ENCODE measurements around the gene RNU6-1. TPM values are rescaled to one million over a fixed set of nuclear protein-coding genes. Genes with fewer than 3 reads are reported as not detected.
A peak's percentile ranks its signal among the peaks of the same experiment; 100 is the strongest.

RNU6-1 gene
- total RNA-seq, 1 experiment from 2014 or later, result not detected

- POLR2A ChIA-PET, result interaction anchor here (0.6 kb wide), 1 partner anchor 851 kb away, joined by 9 read pairs; no protein-coding TSS in a partner anchor
- Histone ChIP-seq H3K27me3 (ENCODE audit: control insufficient read depth, insufficient read depth, low read length) (no peaks in the 10 kb centered on the region), H3K4me1 (ENCODE audit: control insufficient read depth, insufficient read depth, low read length) (peaks cover 19% of the 10 kb centered on the region), H3K36me3 (ENCODE audit: control insufficient read depth, insufficient read depth, low read length) (no peaks in the 10 kb centered on the region), H3K4me3 (ENCODE audit: low read depth in 2 of 2, low read length in 2 of 2) (no peak overlapping the region), H3K27ac (ENCODE audit: low read length) (no peak overlapping the region), H3K9me3 (ENCODE audit: control insufficient read depth, insufficient read depth, low read depth, low read length) (no peaks in the 10 kb centered on the region)
- in situ Hi-C loops (cut with HindIII; ENCODE audit: low pct_unique_long_range_greater_than_20kb, low sequenced_read_pairs) (loop anchor here (10.0 kb wide), 1 partner anchor 151 kb away; no protein-coding TSS in a partner anchor), intact Hi-C loops (cut with micrococcal nuclease; ENCODE audit: unreplicated experiment) (no loop called here)
- TF ChIP-seq REST (IDR thresholded peaks at IDR 0.05; ENCODE audit: insufficient read depth in 1 of 2, low read depth in 2 of 2, low read length in 1 of 2) (no peak), TCF7L2 (IDR thresholded peaks at IDR 0.05; ENCODE audit: low read depth, low read length) (no peak), POLR2AphosphoS5 (IDR thresholded peaks at IDR 0.05; ENCODE audit: low read depth, low read length) (no peak), CTCF (IDR thresholded peaks at IDR 0.05) (no peak), SIN3A (IDR thresholded peaks at IDR 0.05; ENCODE audit: borderline replicate concordance, insufficient read depth, low read depth, low read length) (no peak)
- DNase-seq (ENCODE audit: low read depth, low spot score), result no peak
- ATAC-seq, result no peak
- BruUV-seq (replicated peaks), result no TSS peak
- CTCF ChIA-PET, result interaction anchor here (0.6 to 0.7 kb wide), 3 partner anchors 10 to 353 kb away, joined by 4 to 12 read pairs (median 6); no protein-coding TSS in a partner anchor
Observed at GRCh38 chr15:67853454-67853853, 13.6 kb upstream of the RNU6-1 start.

- no peak for ATAC-seq
- POLR2A ChIA-PET, result no interaction called here
- peak overlapping the region; percentile 0; the same call in 1 of the 2 replicates for H3K27ac ChIP-seq (ENCODE audit: low read length)
- in situ Hi-C loops (cut with HindIII; ENCODE audit: low pct_unique_long_range_greater_than_20kb, low sequenced_read_pairs), result loop anchor here (10.0 kb wide), 1 partner anchor 152 kb away; no protein-coding TSS in a partner anchor
- CTCF ChIA-PET, result no interaction called here
- no peak for DNase-seq (ENCODE audit: low read depth, low spot score)
- TF ChIP-seq TCF7L2 (IDR thresholded peaks at IDR 0.05; ENCODE audit: low read depth, low read length) (no peak), SIN3A (IDR thresholded peaks at IDR 0.05; ENCODE audit: borderline replicate concordance, insufficient read depth, low read depth, low read length) (no peak), REST (IDR thresholded peaks at IDR 0.05; ENCODE audit: insufficient read depth in 1 of 2, low read depth in 2 of 2, low read length in 1 of 2) (no peak), CTCF (IDR thresholded peaks at IDR 0.05) (no peak), POLR2AphosphoS5 (IDR thresholded peaks at IDR 0.05; ENCODE audit: low read depth, low read length) (no peak)
- H3K9me3 ChIP-seq (ENCODE audit: control insufficient read depth, insufficient read depth, low read depth, low read length), result no peaks in the 10 kb centered on the region
- BruUV-seq (replicated peaks), result no TSS peak
- no peaks in the 10 kb centered on the region for H3K36me3 ChIP-seq (ENCODE audit: control insufficient read depth, insufficient read depth, low read length)
- no peak overlapping the region for H3K4me3 ChIP-seq (ENCODE audit: low read depth in 2 of 2, low read length in 2 of 2)
- no peaks in the 10 kb centered on the region for H3K27me3 ChIP-seq (ENCODE audit: control insufficient read depth, insufficient read depth, low read length)
- intact Hi-C loops (cut with micrococcal nuclease; ENCODE audit: unreplicated experiment), result no loop called here
- H3K4me1 ChIP-seq (ENCODE audit: control insufficient read depth, insufficient read depth, low read length), result peaks cover 19% of the 10 kb centered on the region
Observed at GRCh38 chr15:67852418-67852817, 12.6 kb upstream of the RNU6-1 start.
